D721Med (cell line): ENCODE measurements around the gene ENKD1.
"Not testable (repeated sequence)": the region's sequence is repeated elsewhere in the genome, so short reads cannot be mapped to it uniquely, and the experiment has no call there.

ENCODE experiments used
- DNase-seq: peaks from one replicate; pipeline ENCODE4 v3.0.0; 2011; ENCODE audit warnings: low spot score; ENCODE audit not compliant: insufficient read length
- FAIRE-seq: peaks from 2 replicates; lab custom pipeline; 2011; peaks lifted over from hg19 to GRCh38; lab: Jason Lieb, UNC
- TF ChIP-seq, protein P1 (sequence below): IDR thresholded peaks from 2 replicates; pipeline ENCODE4 v1.5.1; 2012; ENCODE audit warnings: mild to moderate bottlenecking, control low read depth; ENCODE audit not compliant: insufficient read depth; ENCODE audit errors: missing control alignments

Gene ENKD1

DNA sequence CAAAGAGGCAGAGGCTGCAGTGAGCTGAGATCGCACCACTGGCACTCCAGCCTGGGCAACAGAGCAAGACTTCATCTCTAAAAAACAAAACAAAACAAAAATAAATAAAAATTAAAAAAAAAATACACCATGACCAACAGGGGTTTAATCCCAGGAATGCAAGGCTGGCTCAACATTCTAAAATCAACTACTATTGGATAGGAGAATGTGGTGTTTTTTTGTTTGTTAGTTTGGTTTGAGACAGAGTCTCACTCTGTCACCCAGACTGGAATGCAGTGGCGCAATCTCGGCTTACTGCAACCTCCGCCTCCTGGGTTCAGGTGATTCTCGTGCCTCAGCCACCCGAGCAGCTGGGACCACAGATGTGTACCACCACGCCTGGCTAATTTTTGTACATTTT lies 32.7 kb upstream of the ENKD1 start:
- FAIRE-seq: no peak
- TF ChIP-seq, protein P1, sequence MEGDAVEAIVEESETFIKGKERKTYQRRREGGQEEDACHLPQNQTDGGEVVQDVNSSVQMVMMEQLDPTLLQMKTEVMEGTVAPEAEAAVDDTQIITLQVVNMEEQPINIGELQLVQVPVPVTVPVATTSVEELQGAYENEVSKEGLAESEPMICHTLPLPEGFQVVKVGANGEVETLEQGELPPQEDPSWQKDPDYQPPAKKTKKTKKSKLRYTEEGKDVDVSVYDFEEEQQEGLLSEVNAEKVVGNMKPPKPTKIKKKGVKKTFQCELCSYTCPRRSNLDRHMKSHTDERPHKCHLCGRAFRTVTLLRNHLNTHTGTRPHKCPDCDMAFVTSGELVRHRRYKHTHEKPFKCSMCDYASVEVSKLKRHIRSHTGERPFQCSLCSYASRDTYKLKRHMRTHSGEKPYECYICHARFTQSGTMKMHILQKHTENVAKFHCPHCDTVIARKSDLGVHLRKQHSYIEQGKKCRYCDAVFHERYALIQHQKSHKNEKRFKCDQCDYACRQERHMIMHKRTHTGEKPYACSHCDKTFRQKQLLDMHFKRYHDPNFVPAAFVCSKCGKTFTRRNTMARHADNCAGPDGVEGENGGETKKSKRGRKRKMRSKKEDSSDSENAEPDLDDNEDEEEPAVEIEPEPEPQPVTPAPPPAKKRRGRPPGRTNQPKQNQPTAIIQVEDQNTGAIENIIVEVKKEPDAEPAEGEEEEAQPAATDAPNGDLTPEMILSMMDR: no peak
- DNase-seq: no peak

DNA sequence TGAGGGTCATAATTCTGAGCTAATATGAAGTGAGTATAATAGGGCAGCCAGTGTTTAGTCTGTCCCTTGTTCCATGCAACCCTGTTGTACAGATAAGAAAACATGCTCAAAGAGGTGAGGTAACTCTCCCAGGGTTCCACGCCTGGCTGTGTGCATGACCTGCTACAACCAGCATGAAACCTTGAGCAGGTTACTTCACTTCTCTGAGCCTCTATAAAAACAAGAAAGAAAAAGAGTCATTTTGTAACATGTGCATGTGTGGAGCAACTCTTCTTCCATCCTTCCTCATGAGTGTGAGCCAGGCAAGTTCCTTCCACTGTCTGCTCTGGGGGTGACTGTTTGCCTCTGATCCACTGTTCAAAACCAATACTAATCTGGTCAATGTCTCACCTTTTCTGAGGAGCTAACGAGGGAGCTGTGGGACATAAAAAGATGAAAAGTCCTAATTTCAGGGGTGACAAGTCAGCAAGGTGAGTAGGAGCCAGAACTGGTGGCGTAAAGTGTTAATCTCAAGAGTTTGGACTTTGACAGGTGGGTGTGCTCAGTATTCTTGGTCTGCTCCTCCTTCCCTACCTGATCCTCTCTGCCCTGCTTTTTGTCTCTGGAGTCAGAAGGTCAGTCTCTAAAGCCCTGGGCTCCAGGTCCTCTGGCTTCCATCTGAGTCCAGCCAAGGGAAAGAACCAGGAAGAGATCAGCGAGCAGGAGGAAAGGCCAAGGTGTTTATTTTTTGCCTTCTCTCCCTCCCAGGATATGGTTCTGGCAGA lies 31.1 kb upstream of the ENKD1 start:
- DNase-seq (no peak), FAIRE-seq (no peak)
- TF ChIP-seq, protein P1: no peak

DNA sequence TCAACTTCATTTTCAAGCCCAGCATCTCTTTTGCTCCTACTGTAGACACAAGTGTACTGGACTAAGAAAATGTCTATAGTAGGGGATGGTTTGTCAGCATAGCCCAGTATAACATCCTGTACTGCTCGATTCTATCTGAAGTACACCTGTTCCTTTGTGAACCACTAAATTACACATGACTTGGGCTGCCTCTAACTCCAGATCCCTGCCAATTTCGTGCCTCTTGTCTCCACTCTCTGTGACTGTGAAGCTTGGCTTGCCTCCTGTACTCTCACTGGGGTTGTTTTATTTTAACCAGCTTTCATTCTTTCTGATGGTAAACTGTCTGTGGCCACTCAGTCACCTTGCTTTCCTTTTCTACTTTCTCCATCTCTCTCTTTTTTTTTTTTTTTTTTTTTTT lies 28.1 kb upstream of the ENKD1 start:
- TF ChIP-seq, protein P1: no peak
- FAIRE-seq (no peak), DNase-seq (no peak)

DNA sequence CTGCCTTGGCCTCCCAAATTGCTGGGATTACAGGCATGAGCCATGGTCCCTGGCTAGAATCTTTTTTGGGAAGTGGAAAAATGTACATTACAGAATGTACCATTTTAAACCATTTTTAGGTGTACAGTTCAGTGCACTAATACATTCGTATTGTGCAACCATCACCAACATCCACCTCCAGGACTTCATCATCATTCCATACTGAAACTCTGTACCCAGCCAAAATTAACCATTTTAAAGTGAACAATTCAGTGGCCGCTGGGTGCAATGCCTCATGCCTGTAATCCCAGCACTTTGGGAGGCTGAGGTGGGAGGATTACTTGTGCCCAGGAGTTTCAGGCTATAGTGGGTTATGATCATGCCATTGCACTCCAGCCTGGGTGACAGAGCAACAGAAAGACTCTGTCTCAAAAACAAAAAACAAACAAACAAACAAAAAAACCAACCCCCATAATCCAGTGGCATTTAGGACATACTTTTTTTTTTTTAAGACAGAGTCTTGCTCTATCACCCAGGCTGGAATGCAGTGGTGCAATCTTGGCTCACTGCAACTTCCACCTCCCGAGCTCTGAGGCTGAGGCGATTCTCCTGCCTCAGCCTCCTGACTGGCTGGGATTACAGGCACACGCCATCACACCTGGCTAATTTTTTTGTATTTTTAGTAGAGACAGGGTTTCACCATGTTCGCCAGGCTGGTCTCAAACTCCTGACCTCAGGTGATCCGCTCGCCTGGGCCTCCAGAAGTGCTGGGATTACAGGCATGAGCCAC lies 27.2 kb upstream of the ENKD1 start:
- DNase-seq, FAIRE-seq: not testable (repeated sequence)

DNA sequence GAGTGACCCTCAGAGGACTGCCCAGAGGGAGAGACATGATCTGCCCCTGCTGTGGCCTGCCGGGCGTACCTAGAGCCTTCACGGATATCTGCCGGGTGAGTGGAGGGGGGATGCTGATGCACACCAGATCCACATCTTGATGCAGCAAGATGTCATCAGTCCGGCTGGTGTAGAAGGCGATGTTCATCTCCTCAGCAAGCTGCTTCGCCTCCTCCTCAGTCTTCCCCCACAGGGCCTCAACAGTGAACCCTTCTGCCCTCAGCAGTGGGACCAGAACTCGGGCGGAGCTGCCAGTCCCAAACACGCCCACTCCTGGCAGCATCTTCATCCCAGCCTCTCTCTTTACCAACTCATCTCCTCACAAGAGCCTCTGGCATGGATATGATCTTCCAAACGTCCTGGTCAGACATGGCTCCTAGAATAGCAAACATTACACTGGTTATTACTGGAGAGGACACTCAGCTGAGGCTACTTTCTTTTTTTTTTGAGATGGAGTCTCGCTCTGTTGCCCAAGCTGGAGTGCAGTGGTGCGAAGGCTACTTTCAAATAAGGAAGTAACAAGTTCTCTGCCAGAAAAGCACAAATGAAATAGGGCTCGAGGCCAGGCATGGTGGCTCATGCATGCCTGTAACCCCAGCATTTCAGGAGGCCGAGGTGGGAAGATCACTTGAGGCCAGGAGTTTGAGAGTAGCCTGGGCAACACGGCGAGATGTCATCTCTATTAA lies 19.0 kb upstream of the ENKD1 start:
- TF ChIP-seq, protein P1: no peak
- no peak for FAIRE-seq
- DNase-seq: no peak

DNA sequence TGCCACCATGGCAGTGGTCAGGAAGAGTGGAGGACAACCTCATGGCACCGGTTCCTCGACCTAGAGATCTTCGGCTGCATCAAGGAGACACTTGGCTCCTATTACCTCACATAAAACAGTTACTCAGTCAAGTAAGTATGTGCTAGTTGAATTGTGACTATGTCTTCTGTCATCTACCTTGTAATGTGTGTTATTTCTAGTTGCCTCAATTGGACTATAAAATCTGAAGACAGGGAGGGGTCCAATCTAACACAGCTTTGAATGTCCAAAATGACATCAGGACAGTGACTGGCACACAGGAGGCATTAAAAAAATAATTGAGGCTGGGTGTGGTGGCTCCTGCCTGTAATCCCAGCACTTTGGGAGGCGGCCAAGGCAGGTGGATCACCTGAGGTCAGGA lies 17.2 kb upstream of the ENKD1 start:
- DNase-seq (no peak), FAIRE-seq (no peak)
- TF ChIP-seq, protein P1: no peak
